H1 (cell line): Measurements from ENCODE around the gene MAPK13. TPM values are rescaled to one million over a fixed set of nuclear protein-coding genes. Genes with fewer than 3 reads are reported as not detected.

Experiments used
- CHD7 ChIP-seq: fragments of 300-600 bp; sonication (generic); IDR thresholded peaks from 2 replicates; pipeline ENCODE4 v1.7.1; 2012; ENCODE audit warnings: low read length, moderate library complexity, mild to moderate bottlenecking, inconsistent platforms; ENCODE audit not compliant: insufficient replicate concordance
- FOSL1 ChIP-seq: IDR thresholded peaks from 2 replicates; pipeline ENCODE4 v1.6.1; 2011; ENCODE audit warnings: mild to moderate bottlenecking, low read depth, low read length, moderate library complexity; ENCODE audit not compliant: insufficient read depth
- SIRT6 ChIP-seq: IDR thresholded peaks from one replicate; pipeline ENCODE4 v1.7.1; 2012; ENCODE audit warnings: low read length, inconsistent platforms
- SIX5 ChIP-seq: IDR thresholded peaks from 2 replicates; pipeline ENCODE4 v1.6.1; 2011; ENCODE audit warnings: mild to moderate bottlenecking, low read depth, low read length
- SUZ12 ChIP-seq: fragments of 200-600 bp; sonication (generic); IDR thresholded peaks from 2 replicates; pipeline ENCODE4 v1.6.1; 2012; ENCODE audit warnings: mild to moderate bottlenecking, inconsistent platforms, low read length, moderate library complexity, mixed read lengths
- TAF1 ChIP-seq: IDR thresholded peaks from 2 replicates; pipeline ENCODE4 v1.6.1; 2011; ENCODE audit warnings: mild to moderate bottlenecking, low read depth, low read length
- polyA plus RNA-seq, 7 experiments: library from polyadenylated mRNA; depleted of rRNA in 3 of 7; stranded (reverse) in 5 of 7; unstranded in 2 of 7; fragments of >200 nt in 5 of 7; fragments of 200-250 nt in 2 of 7; gene quantifications; 1 replicate in 5 of 7; 2 replicates in 1 of 7; 4 replicates in 1 of 7; pipeline versions ENCODE4 v1.2.1 to v1.2.3, GENCODE V29; 2011 to 2013; ENCODE audit warnings: missing spikeins in 2 of 7, mixed read lengths in 2 of 7
- total RNA-seq: library from RNA; stranded (reverse); fragmentation: NEBNext Ultra II Directional; extraction: Animal tissue kit (Norgen Biotek cat#: 25700); gene quantifications from 2 replicates; pipeline ENCODE4 v1.2.1, GENCODE V29; 2021

MAPK13 gene
- total and polyA plus RNA-seq, 2 of the 8 experiments (the other 6 are each of a cell fraction or from before 2014, with no cell fraction given) = 10.1 to 14.1 TPM

GRCh38 chr6:36095497-36096391, 34.6 kb upstream of the MAPK13 start (continued):
- TF ChIP-seq FOSL1 (no peak), SIX5 (no peak), SUZ12 (no peak), CHD7 (no peak), TAF1 (no peak), SIRT6 (no peak)
